K562 (cell line): Measurements from ENCODE around the gene MYLIP. TPM values are rescaled to one million over a fixed set of nuclear protein-coding genes. Genes with fewer than 3 reads are reported as not detected.
A peak's percentile ranks its signal among the peaks of the same experiment; 100 is the strongest.

ENCODE experiments used
- BCOR ChIP-seq: fragments of 450-650 bp; IDR thresholded peaks from 2 replicates; pipeline ENCODE4 v1.6.1; 2016
- CHAMP1 ChIP-seq: fragments of 450-650 bp; IDR thresholded peaks from 2 replicates; pipeline ENCODE4 v1.6.1; 2016; ENCODE audit warnings: mild to moderate bottlenecking
- ETS1 ChIP-seq: conservative IDR thresholded peaks from 2 replicates; pipeline ENCODE4 v1.6.1; 2011; ENCODE audit warnings: low read depth, mild to moderate bottlenecking, low read length; ENCODE audit not compliant: control insufficient read depth
- FOXA1 ChIP-seq: fragments of 450-650 bp; IDR thresholded peaks from 2 replicates; pipeline ENCODE4 v1.6.1; 2016; ENCODE audit warnings: mild to moderate bottlenecking, borderline replicate concordance
- MAFK ChIP-seq: IDR thresholded peaks from 2 replicates; pipeline ENCODE4 v1.6.1; 2011; ENCODE audit warnings: low read length, improper control_type of control experiment
- NR2C2 ChIP-seq, 2 experiments: fragments of 200-800 bp in 1 of 2; sonication (Bioruptor generic) in 1 of 2; sonication (generic) in 1 of 2; formaldehyde crosslinking in 1 of 2; IDR thresholded peaks; 2 replicates each; pipeline versions ENCODE4 v1.6.1 to v1.8.0; 2016 to 2022; ENCODE audit warnings: mild to moderate bottlenecking in 1 of 2, missing compliant biosample characterization in 1 of 2, missing genetic modification characterization in 1 of 2, missing genetic modification reagents in 1 of 2
- NR2F6 ChIP-seq: fragments of 450-650 bp; formaldehyde crosslinking; IDR thresholded peaks from 2 replicates; pipeline ENCODE4 v1.4.0; 2020; ENCODE audit warnings: mild to moderate bottlenecking
- NRF1 ChIP-seq, 2 experiments: fragments of 450-650 bp; IDR thresholded peaks in 1 of 2; conservative IDR thresholded peaks in 1 of 2; 2 replicates each; pipeline ENCODE4 v1.6.1; 2014; ENCODE audit warnings: mild to moderate bottlenecking in 2 of 2
- PRDM10 ChIP-seq: fragments of 450-650 bp; IDR thresholded peaks from 2 replicates; pipeline ENCODE4 v1.6.1; 2018; ENCODE audit not compliant: partially characterized antibody
- RAD21 ChIP-seq, 2 experiments: fragments of 250-450 bp in 1 of 2; fragments of 450-650 bp in 1 of 2; sonication (Bioruptor Pico) in 1 of 2; formaldehyde crosslinking in 1 of 2; IDR thresholded peaks in 1 of 2; conservative IDR thresholded peaks in 1 of 2; 2 replicates each; pipeline versions ENCODE4 v1.4.0 to v1.8.0; 2020 to 2022; ENCODE audit warnings: mild to moderate bottlenecking in 2 of 2, moderate library complexity in 1 of 2
- TARDBP ChIP-seq: fragments of 450-650 bp; IDR thresholded peaks from 2 replicates; pipeline ENCODE4 v1.6.1; 2016
- TRIM25 ChIP-seq: fragments of 450-650 bp; IDR thresholded peaks from 2 replicates; pipeline ENCODE4 v1.7.0; 2016; ENCODE audit warnings: borderline replicate concordance
- ZNF354B ChIP-seq: fragments of 250-450 bp; sonication (Bioruptor Pico); IDR thresholded peaks from 2 replicates; pipeline ENCODE4 v1.4.0; 2020
- ZNF586 ChIP-seq: fragments of 450-650 bp; formaldehyde crosslinking; conservative IDR thresholded peaks from 2 replicates; pipeline ENCODE4 v1.4.0; 2020; ENCODE audit warnings: mild to moderate bottlenecking, moderate library complexity
- ZNF717 ChIP-seq: fragments of 250-450 bp; sonication (Bioruptor Pico); IDR thresholded peaks from 2 replicates; pipeline ENCODE4 v1.5.0; 2021
- polyA plus RNA-seq, 8 experiments: library from polyadenylated mRNA; depleted of rRNA in 4 of 8; stranded (reverse) in 5 of 8; unstranded in 3 of 8; fragments of >200 nt; fragmentation: Nextera tagmentation in 2 of 8; fragmentation: Illumina TruSeq in 1 of 8; extraction: Ambion mirVana in 2 of 8; extraction: Trizol in 1 of 8; gene quantifications; 2 replicates each; pipeline versions ENCODE4 v1.2.1 to v1.2.3, GENCODE V29; 2011 to 2014; ENCODE audit warnings: inconsistent platforms in 1 of 8, missing spikeins in 1 of 8
- total RNA-seq, 7 experiments: library from RNA; depleted of rRNA in 6 of 7; stranded (reverse); fragments of >200 nt in 6 of 7; fragmentation: Illumina TruSeq in 2 of 7; extraction: Trizol in 2 of 7; gene quantifications; 2 replicates each; pipeline versions ENCODE4 v1.2.1 to v1.2.3, GENCODE V29; 2011 to 2021; ENCODE audit warnings: low replicate concordance in 1 of 7

MYLIP gene
- total and polyA plus RNA-seq, 9 of the 15 experiments (the other 6 are each of a cell fraction or from before 2014, with no cell fraction given): 10.8 to 43.5 (median 31.5) TPM

GRCh38 chr6:16128759-16129622 lies at the start of gene MYLIP (continued):
- TF ChIP-seq NR2F6 (CRISPR knock-in tag) (peak; percentile 61; the same call in 1 of the 2 replicates), ETS1 (peak; percentile 92), TRIM25 (no peak), TARDBP (no peak; the same call in 1 of the 2 replicates), FOXA1 (no peak), ZNF586 (CRISPR knock-in tag) (peak; percentile 79; the same call in 1 of the 2 replicates), PRDM10 (peak; percentile 15), ZNF717 (CRISPR knock-in tag) (peak; percentile 91; the same call in 1 of the 2 replicates), NR2C2 (CRISPR knock-in tag; IDR thresholded peaks at IDR 0.05) (peak; percentile 85), NR2C2 (tag; IDR thresholded peaks at IDR 0.05) (no peak; the same call in 1 of the 2 replicates), BCOR (peak; percentile 41), CHAMP1 (peak; percentile 98), RAD21 (CRISPR knock-in tag; conservative IDR thresholded peaks at IDR 0.05 in 1 of 2, IDR thresholded peaks at IDR 0.05 in 1 of 2) (peak; percentile 99 to 100), NRF1 (conservative IDR thresholded peaks at IDR 0.05 in 1 of 2, IDR thresholded peaks at IDR 0.05 in 1 of 2) (peak; percentile 31 to 41; a peak in 2 of 4 replicates), ZNF354B (CRISPR knock-in tag) (peak; percentile 38; the same call in 1 of the 2 replicates), MAFK (no peak)
